Mesothelial cell of epicardium (in vitro differentiated cells): ENCODE measurements around the gene RXRA. TPM values are rescaled to one million over a fixed set of nuclear protein-coding genes. Genes with fewer than 3 reads are reported as not detected.
"Not testable (repeated sequence)": the region's sequence is repeated elsewhere in the genome, so short reads cannot be mapped to it uniquely, and the experiment has no call there.

ENCODE experiments used
- DNase-seq, 2 experiments: peaks; one replicate each; pipeline ENCODE4 v3.0.0; 2021; ENCODE audit warnings: low spot score in 2 of 2; ENCODE audit not compliant: unreplicated experiment in 2 of 2
- H3K27ac Mint-ChIP-seq: 2 replicates; pipeline ENCODE4 v1.8.0; 2021; ENCODE audit warnings: mixed read lengths
- H3K27me3 Mint-ChIP-seq: 2 replicates; pipeline ENCODE4 v1.8.0; 2021; ENCODE audit warnings: low read depth, mixed read lengths
- H3K36me3 Mint-ChIP-seq: 2 replicates; pipeline ENCODE4 v1.8.0; 2021; ENCODE audit warnings: mixed read lengths
- H3K4me1 Mint-ChIP-seq: 2 replicates; pipeline ENCODE4 v1.8.0; 2021; ENCODE audit warnings: mixed read lengths
- H3K4me3 Mint-ChIP-seq: 2 replicates; pipeline ENCODE4 v1.8.0; 2021; ENCODE audit warnings: mild to moderate bottlenecking, moderate library complexity, mixed read lengths
- H3K9me3 Mint-ChIP-seq: 2 replicates; pipeline ENCODE4 v1.8.0; 2021; ENCODE audit warnings: mixed read lengths
- total RNA-seq: library from RNA; stranded (reverse); gene quantifications from 3 replicates; pipeline ENCODE4 v1.2.1, GENCODE V29; 2021
- TF ChIP-seq, protein P1 (sequence below): fragments of 200-600 bp; sonication (generic); IDR thresholded peaks from one replicate; pipeline ENCODE4 v1.5.0; 2021; ENCODE audit warnings: antibody characterized with exemption; ENCODE audit not compliant: unreplicated experiment

Gene RXRA
- total RNA-seq, 1 donor from 2014 or later: 45.0 TPM

DNA sequence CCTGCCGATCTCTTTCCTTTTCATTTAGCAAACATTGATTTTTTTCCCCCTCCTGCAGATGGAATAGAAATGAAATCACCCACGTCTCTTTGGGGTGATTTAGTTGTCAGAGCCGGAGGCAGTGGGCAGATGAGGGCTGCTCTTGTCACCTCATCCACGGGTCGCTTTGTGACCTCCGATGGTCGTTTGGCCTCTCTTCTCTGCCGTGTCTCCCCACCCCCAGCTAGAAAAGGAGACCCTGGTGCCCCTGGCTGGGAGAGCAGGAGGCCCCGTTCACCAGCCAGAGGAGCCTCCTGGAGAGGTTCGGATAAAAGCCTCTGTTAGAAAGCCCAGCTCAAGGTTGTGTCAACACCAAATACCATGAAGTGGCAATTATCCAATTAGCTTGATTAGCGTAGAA, 21.6 kb upstream of the RXRA start:
- Mint-ChIP-seq H3K36me3 (no peaks in the 10 kb centered on the region), H3K4me3 (no peak overlapping the region), H3K27ac (no peak overlapping the region), H3K9me3 (peaks cover 4% of the 10 kb centered on the region), H3K4me1 (peaks cover 2% of the 10 kb centered on the region), H3K27me3 (peaks cover 22% of the 10 kb centered on the region)
- DNase-seq: no peak
- TF ChIP-seq, protein P1, sequence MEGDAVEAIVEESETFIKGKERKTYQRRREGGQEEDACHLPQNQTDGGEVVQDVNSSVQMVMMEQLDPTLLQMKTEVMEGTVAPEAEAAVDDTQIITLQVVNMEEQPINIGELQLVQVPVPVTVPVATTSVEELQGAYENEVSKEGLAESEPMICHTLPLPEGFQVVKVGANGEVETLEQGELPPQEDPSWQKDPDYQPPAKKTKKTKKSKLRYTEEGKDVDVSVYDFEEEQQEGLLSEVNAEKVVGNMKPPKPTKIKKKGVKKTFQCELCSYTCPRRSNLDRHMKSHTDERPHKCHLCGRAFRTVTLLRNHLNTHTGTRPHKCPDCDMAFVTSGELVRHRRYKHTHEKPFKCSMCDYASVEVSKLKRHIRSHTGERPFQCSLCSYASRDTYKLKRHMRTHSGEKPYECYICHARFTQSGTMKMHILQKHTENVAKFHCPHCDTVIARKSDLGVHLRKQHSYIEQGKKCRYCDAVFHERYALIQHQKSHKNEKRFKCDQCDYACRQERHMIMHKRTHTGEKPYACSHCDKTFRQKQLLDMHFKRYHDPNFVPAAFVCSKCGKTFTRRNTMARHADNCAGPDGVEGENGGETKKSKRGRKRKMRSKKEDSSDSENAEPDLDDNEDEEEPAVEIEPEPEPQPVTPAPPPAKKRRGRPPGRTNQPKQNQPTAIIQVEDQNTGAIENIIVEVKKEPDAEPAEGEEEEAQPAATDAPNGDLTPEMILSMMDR: no peak

GRCh38 chr9:134305533-134305932, 20.7 kb upstream of the RXRA start:
- Mint-ChIP-seq H3K4me1 (peaks cover 2% of the 10 kb centered on the region), H3K27ac (no peak overlapping the region), H3K4me3 (no peak overlapping the region), H3K9me3 (peaks cover 4% of the 10 kb centered on the region), H3K36me3 (no peaks in the 10 kb centered on the region), H3K27me3 (peaks cover 18% of the 10 kb centered on the region)
- TF ChIP-seq, protein P1: no peak
- DNase-seq: no peak

DNA sequence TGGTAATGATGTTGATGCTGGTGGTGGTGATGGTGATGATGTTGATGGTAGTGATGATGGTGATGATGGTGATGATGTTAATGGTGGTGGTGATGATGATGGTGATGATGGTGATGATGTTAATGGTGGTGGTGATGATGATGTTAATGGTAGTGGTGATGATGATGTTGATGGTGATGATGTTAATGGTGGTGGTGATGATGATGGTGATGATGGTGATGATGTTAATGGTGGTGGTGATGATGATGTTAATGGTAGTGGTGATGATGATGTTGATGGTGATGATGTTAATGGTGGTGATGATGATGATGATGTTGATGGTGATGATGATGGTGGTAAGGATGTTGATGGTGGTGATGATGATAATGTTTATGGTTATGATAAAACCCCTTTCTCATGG, 20.2 kb upstream of the RXRA start:
- not testable (repeated sequence) for H3K9me3 Mint-ChIP-seq, H3K4me1 Mint-ChIP-seq, H3K36me3 Mint-ChIP-seq, DNase-seq, H3K27ac Mint-ChIP-seq, H3K4me3 Mint-ChIP-seq
- peaks cover 16% of the 10 kb centered on the region for H3K27me3 Mint-ChIP-seq

DNA sequence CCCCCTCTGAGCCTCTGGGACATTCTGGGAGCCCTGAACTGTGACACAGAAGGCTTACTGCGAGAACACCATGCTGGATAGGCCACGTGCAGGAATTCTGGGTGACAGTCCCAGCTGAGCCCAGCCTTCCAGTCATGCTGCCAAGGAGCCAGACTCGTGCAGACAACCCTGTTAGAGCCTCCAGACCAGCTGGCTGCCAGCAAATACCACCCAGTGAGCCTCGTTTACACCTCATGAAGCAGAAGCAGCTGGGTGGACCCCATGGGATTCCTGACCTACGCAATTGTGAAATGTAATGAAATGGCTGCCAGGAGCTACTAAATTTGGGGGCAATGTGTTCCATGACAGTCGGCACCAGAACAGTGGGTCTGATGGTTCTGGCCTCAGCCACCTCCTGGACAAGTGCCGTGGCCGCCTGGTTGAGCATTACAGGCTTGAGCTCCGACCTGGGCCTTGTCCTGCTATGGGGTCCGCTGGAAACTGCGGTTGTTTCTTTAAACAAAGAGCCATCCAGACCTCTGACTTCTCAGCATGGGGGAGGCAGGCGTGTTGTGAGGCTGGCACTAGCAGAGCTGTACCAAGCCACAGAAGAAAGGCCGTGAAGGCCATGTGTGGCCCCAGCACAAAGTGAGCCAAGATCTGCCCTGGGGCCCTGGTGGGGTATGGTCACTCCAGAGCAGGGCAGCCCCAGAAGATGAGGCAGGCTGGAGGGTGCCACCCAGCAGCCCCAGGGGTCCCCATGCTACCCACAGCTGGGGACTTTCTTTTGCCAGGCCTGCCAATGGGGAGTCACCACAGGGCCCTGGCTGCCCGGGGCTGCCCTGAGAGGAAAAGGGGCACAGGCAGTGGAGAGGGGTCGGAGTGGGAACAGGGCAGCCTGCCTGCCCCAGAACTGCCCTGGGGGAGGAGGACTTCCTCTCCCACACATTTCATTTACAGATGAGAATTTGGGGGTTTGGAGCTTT, 19.3 kb upstream of the RXRA start:
- no peak overlapping the region for H3K4me3 Mint-ChIP-seq
- TF ChIP-seq, protein P1: no peak
- peaks cover 2% of the 10 kb centered on the region for H3K36me3 Mint-ChIP-seq
- H3K9me3 Mint-ChIP-seq: peaks cover 9% of the 10 kb centered on the region
- no peak overlapping the region for H3K27ac Mint-ChIP-seq
- DNase-seq: no peak
- H3K27me3 Mint-ChIP-seq: peaks cover 12% of the 10 kb centered on the region
- no peaks in the 10 kb centered on the region for H3K4me1 Mint-ChIP-seq

GRCh38 chr9:134307674-134308638, 18.3 kb upstream of the RXRA start:
- DNase-seq: no peak
- TF ChIP-seq, protein P1: no peak
- peaks cover 16% of the 10 kb centered on the region for H3K9me3 Mint-ChIP-seq
- peaks cover 2% of the 10 kb centered on the region for H3K36me3 Mint-ChIP-seq
- no peak overlapping the region for H3K4me3 Mint-ChIP-seq
- H3K27ac Mint-ChIP-seq: no peak overlapping the region
- no peaks in the 10 kb centered on the region for H3K4me1 Mint-ChIP-seq
- peaks cover 12% of the 10 kb centered on the region for H3K27me3 Mint-ChIP-seq

DNA sequence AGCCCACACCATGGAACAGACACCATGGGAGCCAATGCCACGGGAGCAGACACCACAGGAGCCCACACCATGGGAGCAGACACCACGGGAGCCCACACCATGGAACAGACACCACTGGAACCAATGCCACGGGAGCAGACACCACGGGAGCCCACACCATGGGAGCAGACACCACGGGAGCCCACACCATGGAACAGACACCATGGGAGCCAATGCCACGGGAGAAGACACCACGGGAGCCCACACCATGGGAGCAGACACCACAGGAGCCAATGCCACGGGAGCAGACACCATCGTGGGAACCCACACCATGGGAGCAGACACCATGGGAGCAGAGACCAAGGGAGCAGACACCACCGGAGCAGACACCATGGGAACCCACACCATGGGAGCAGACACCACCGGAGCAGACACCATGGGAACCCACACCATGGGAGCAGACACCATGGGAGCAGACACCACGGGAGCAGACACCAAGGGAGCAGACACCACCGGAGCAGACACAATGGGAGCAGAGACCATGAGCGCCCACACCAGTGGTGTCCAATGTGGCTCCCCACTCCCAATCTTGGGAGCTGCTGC, 17.5 kb upstream of the RXRA start:
- not testable (repeated sequence) for H3K36me3 Mint-ChIP-seq, DNase-seq, H3K27ac Mint-ChIP-seq, H3K4me3 Mint-ChIP-seq, H3K4me1 Mint-ChIP-seq
- Mint-ChIP-seq H3K9me3 (peaks cover 23% of the 10 kb centered on the region), H3K27me3 (peaks cover 12% of the 10 kb centered on the region)
